ENCODE measurements around the gene STK38.
"Not testable (repeated sequence)": the region's sequence is repeated elsewhere in the genome, so short reads cannot be mapped to it uniquely, and the experiment has no call there.

Gene STK38

GRCh38 chr6:36469946-36470345 is 77.3 kb downstream of the STK38 start:
- Histone ChIP-seq H3K4me3 (ENCODE audit: low read length) (no peak overlapping the region), H3K9me3 (replicated peaks; ENCODE audit: low read length) (no peaks in the 10 kb centered on the region), H3K9ac (ENCODE audit: low read depth, low read length) (no peak overlapping the region), H3K36me3 (ENCODE audit: insufficient read depth, low read length) (peaks cover 15% of the 10 kb centered on the region), H3K27me3 (ENCODE audit: control insufficient read depth, insufficient read depth, low read length) (no peaks in the 10 kb centered on the region), H3K4me2 (ENCODE audit: low read length) (no peak overlapping the region), H3K4me1 (ENCODE audit: control insufficient read depth, insufficient read depth, low read length) (no peaks in the 10 kb centered on the region)

DNA sequence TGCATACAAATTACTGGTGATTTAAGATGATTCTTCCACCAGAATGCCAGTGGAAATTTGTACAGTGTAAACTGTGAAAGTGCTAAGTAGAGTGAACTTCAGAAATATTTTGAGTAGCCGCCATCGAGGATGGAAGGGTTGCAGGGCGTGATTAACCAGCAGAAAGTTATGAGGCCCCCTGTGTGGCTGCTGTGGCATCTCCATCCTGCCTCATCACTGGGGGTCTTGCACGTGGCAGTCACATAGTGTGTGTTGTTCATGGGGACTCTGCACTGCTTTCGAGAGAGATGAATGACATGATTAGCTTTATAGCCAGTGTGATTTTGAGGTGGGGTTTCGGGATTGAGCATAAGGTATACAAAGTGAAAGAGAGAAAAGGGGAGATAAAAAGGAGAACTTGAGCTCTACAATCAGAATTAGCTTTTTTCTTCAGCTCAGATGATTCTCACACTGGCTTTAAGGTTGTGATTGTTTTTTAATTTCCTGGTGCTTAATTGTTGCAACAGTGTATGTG is 78.1 kb downstream of the STK38 start:
- H3K9me3 ChIP-seq (replicated peaks; ENCODE audit: low read length) = no peaks in the 10 kb centered on the region
- peaks cover under 1% of the 10 kb centered on the region for H3K4me1 ChIP-seq (ENCODE audit: control insufficient read depth, insufficient read depth, low read length)
- peaks cover 12% of the 10 kb centered on the region for H3K36me3 ChIP-seq (ENCODE audit: insufficient read depth, low read length)
- no peak overlapping the region for H3K4me3 ChIP-seq (ENCODE audit: low read length)
- no peak overlapping the region for H3K9ac ChIP-seq (ENCODE audit: low read depth, low read length)
- H3K4me2 ChIP-seq (ENCODE audit: low read length) = no peak overlapping the region
- no peaks in the 10 kb centered on the region for H3K27me3 ChIP-seq (ENCODE audit: control insufficient read depth, insufficient read depth, low read length)

DNA sequence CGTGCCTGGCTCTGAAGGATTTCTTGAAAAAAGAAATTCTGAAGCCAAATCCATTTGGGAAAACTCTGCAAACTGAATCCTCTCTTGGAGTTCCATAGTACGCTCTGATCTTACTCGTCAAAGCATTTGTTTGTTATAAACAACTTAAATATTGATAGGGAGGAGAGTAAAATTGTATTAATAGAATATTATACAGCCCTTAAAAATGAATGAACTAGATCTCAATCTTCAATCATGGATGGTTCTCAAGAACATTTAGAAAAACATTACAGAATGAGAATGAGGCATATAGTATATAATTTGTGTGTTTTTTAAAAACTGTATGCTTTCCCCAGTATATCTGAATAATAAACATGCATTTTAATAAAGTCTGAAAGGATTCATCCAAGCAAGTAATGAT is 79.7 kb downstream of the STK38 start:
- Histone ChIP-seq H3K9me3 (replicated peaks; ENCODE audit: low read length) (no peaks in the 10 kb centered on the region), H3K27me3 (ENCODE audit: control insufficient read depth, insufficient read depth, low read length) (no peaks in the 10 kb centered on the region), H3K4me1 (ENCODE audit: control insufficient read depth, insufficient read depth, low read length) (peaks cover 9% of the 10 kb centered on the region), H3K4me2 (ENCODE audit: low read length) (no peak overlapping the region), H3K4me3 (ENCODE audit: low read length) (no peak overlapping the region), H3K36me3 (ENCODE audit: insufficient read depth, low read length) (peaks cover 17% of the 10 kb centered on the region), H3K9ac (ENCODE audit: low read depth, low read length) (no peak overlapping the region)

GRCh38 chr6:36464233-36464632 is 83.0 kb downstream of the STK38 start:
- no peaks in the 10 kb centered on the region for H3K9me3 ChIP-seq (replicated peaks; ENCODE audit: low read length)
- no peak overlapping the region for H3K4me3 ChIP-seq (ENCODE audit: low read length)
- peaks cover 9% of the 10 kb centered on the region for H3K4me1 ChIP-seq (ENCODE audit: control insufficient read depth, insufficient read depth, low read length)
- H3K27me3 ChIP-seq (ENCODE audit: control insufficient read depth, insufficient read depth, low read length) = no peaks in the 10 kb centered on the region
- H3K36me3 ChIP-seq (ENCODE audit: insufficient read depth, low read length) = peaks cover 5% of the 10 kb centered on the region
- no peak overlapping the region for H3K4me2 ChIP-seq (ENCODE audit: low read length)
- H3K9ac ChIP-seq (ENCODE audit: low read depth, low read length) = no peak overlapping the region

DNA sequence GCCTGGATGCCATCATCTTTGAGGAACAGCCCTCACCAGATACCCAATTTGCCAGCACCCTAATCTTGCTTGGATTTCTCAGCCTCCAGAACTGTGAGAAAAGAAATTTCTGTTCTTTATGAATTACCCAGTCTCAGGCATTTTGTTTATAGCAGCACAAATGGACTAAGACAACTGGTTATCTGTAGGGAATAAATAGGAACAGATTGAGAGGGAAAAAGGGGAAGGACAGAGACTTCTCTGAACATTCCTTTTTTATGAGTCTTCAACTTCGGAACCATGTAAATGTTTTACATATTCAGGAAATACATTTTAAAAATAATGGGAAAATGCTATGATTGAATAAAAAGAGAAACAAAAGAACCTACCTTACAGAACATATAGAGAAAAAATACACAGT is 83.6 kb downstream of the STK38 start:
- H3K4me1 ChIP-seq (ENCODE audit: control insufficient read depth, insufficient read depth, low read length) = peaks cover 9% of the 10 kb centered on the region
- no peaks in the 10 kb centered on the region for H3K27me3 ChIP-seq (ENCODE audit: control insufficient read depth, insufficient read depth, low read length)
- H3K36me3 ChIP-seq (ENCODE audit: insufficient read depth, low read length) = peaks cover 5% of the 10 kb centered on the region
- H3K9ac ChIP-seq (ENCODE audit: low read depth, low read length) = no peak overlapping the region
- H3K9me3 ChIP-seq (replicated peaks; ENCODE audit: low read length) = no peaks in the 10 kb centered on the region
- H3K4me2 ChIP-seq (ENCODE audit: low read length) = no peak overlapping the region
- H3K4me3 ChIP-seq (ENCODE audit: low read length) = no peak overlapping the region

- H3K4me2 ChIP-seq (ENCODE audit: low read length) = no peak overlapping the region
- no peaks in the 10 kb centered on the region for H3K9me3 ChIP-seq (replicated peaks; ENCODE audit: low read length)
- peaks cover 9% of the 10 kb centered on the region for H3K4me1 ChIP-seq (ENCODE audit: control insufficient read depth, insufficient read depth, low read length)
- no peak overlapping the region for H3K4me3 ChIP-seq (ENCODE audit: low read length)
- H3K27me3 ChIP-seq (ENCODE audit: control insufficient read depth, insufficient read depth, low read length) = no peaks in the 10 kb centered on the region
- no peak overlapping the region for H3K9ac ChIP-seq (ENCODE audit: low read depth, low read length)
- peaks cover 5% of the 10 kb centered on the region for H3K36me3 ChIP-seq (ENCODE audit: insufficient read depth, low read length)
Observed at GRCh38 chr6:36461646-36462045, 85.6 kb downstream of the STK38 start.

DNA sequence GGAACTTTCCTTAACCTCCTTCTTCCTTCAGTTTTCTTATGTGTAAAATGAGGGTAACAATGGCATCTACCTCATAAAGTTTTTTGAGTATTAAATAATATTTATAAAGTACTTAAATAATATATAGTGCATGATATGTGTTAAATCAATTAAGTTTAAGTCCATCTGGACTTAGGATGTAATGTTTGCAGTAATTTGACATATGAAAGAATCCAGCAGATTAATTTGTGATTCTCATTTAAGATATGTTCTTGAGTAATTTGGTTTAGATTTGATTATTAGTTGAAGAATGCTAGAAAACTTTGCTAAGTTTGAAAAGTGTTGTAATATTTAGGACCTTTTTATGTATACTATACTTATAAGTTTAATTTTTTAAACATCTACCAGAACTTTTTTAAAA is 86.4 kb downstream of the STK38 start:
- Histone ChIP-seq H3K9ac (ENCODE audit: low read depth, low read length) (no peak overlapping the region), H3K27me3 (ENCODE audit: control insufficient read depth, insufficient read depth, low read length) (no peaks in the 10 kb centered on the region), H3K36me3 (ENCODE audit: insufficient read depth, low read length) (peaks cover 5% of the 10 kb centered on the region), H3K4me3 (ENCODE audit: low read length) (no peak overlapping the region), H3K9me3 (replicated peaks; ENCODE audit: low read length) (no peaks in the 10 kb centered on the region), H3K4me2 (ENCODE audit: low read length) (no peak overlapping the region), H3K4me1 (ENCODE audit: control insufficient read depth, insufficient read depth, low read length) (peaks cover 9% of the 10 kb centered on the region)

DNA sequence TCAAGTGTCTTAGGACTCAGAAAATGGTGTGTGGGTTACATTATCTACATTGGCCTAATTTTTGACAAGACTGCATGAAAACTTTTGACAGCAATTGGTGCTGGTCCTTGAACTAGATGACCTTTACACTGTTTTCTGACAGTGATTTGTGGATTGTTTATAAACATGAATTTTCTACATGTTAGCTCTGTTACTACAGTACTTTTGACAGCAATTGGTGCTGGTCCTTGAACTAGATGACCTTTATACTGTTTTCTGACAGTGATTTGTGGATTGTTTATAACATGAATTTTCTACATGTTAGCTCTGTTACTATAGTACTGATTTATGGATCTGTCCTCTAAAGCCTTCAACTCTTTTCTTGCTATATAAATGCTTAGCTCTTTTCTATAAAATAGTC is 87.8 kb downstream of the STK38 start:
- Histone ChIP-seq H3K36me3 (ENCODE audit: insufficient read depth, low read length) (peaks cover 5% of the 10 kb centered on the region), H3K4me1 (ENCODE audit: control insufficient read depth, insufficient read depth, low read length) (peaks cover 9% of the 10 kb centered on the region), H3K9ac (ENCODE audit: low read depth, low read length) (no peak overlapping the region), H3K4me2 (ENCODE audit: low read length) (no peak overlapping the region), H3K9me3 (replicated peaks; ENCODE audit: low read length) (no peaks in the 10 kb centered on the region), H3K4me3 (ENCODE audit: low read length) (no peak overlapping the region), H3K27me3 (ENCODE audit: control insufficient read depth, insufficient read depth, low read length) (no peaks in the 10 kb centered on the region)

GRCh38 chr6:36455486-36456027 is 91.7 kb downstream of the STK38 start:
- H3K4me1 ChIP-seq (ENCODE audit: control insufficient read depth, insufficient read depth, low read length) = no peaks in the 10 kb centered on the region
- H3K9ac ChIP-seq (ENCODE audit: low read depth, low read length) = no peak overlapping the region

DNA sequence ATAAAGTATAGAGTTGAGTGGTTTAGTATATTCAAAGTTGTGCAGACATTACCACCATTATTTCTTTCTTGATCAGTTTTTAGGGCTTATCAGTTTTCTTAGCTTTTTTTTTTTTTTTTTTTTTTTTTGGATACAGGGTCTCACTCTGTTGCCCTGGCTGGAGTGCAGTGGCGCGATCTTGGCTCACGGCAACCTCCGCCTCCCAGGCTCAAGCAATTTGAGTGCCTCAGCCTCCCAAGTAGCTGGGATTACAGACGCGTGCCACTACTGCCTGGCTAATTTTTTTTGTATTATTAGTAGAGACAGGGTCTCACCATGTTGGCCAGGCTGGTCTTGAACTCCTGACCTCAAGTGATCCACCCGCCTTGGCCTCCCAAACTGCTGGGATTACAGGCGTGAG is 94.4 kb downstream of the STK38 start:
- H3K4me1 ChIP-seq (ENCODE audit: control insufficient read depth, insufficient read depth, low read length); H3K36me3 ChIP-seq (ENCODE audit: insufficient read depth, low read length); H3K9ac ChIP-seq (ENCODE audit: low read depth, low read length); H3K4me3 ChIP-seq (ENCODE audit: low read length); H3K4me2 ChIP-seq (ENCODE audit: low read length); H3K27me3 ChIP-seq (ENCODE audit: control insufficient read depth, insufficient read depth, low read length); H3K9me3 ChIP-seq (replicated peaks; ENCODE audit: low read length): not testable (repeated sequence)

More at GRCh38 chr6:36455486-36456027, 91.7 kb downstream of the STK38 start:
- Histone ChIP-seq H3K4me3 (ENCODE audit: low read length) (no peak overlapping the region), H3K4me2 (ENCODE audit: low read length) (no peak overlapping the region), H3K27me3 (ENCODE audit: control insufficient read depth, insufficient read depth, low read length) (no peaks in the 10 kb centered on the region), H3K36me3 (ENCODE audit: insufficient read depth, low read length) (peaks cover 4% of the 10 kb centered on the region), H3K9me3 (replicated peaks; ENCODE audit: low read length) (no peaks in the 10 kb centered on the region)

DNA sequence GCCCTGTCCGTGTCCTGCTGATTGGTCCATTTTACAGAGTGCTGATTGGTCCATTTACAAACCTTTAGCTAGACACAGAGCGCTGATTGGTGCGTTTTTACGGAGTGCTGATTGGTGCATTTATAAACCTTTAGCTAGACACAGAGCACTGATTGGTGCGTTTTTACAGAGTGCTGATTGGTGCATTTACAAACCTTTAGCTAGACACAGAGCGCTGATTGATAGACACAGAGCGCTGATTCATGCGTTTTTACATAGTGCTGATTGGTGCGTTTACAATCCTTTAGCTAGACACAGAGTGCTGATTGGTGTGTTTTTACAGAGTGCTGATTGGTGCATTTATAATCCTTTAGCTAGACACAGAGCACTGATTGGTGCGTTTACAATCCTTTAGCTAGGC is 98.1 kb downstream of the STK38 start:
- not testable (repeated sequence) for H3K27me3 ChIP-seq (ENCODE audit: control insufficient read depth, insufficient read depth, low read length); H3K9ac ChIP-seq (ENCODE audit: low read depth, low read length); H3K36me3 ChIP-seq (ENCODE audit: insufficient read depth, low read length); H3K9me3 ChIP-seq (replicated peaks; ENCODE audit: low read length); H3K4me2 ChIP-seq (ENCODE audit: low read length); H3K4me3 ChIP-seq (ENCODE audit: low read length)
- peaks cover 14% of the 10 kb centered on the region for H3K4me1 ChIP-seq (ENCODE audit: control insufficient read depth, insufficient read depth, low read length)

DNA sequence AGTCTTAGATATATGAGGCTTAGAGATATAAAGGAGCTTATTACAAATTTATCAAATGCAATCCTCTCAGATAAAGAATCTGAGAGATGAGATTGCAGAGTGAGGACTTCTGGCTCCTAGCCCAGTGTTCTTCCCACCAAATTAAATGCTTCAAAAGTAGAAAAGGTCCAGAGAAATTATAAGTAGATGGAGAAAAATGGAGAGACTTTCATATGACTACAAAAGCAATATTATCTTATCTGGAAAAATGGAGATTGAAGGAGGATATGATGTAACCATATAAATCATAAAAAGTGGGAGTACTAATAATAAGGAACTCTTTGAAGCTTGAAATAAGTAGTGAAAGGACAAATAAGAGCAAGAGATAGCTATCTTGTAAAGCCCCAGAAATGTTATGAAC is 101.7 kb downstream of the STK38 start:
- no peak overlapping the region for H3K9ac ChIP-seq (ENCODE audit: low read depth, low read length)
- H3K36me3 ChIP-seq (ENCODE audit: insufficient read depth, low read length) = peaks cover 3% of the 10 kb centered on the region
- no peak overlapping the region for H3K4me3 ChIP-seq (ENCODE audit: low read length)
- no peaks in the 10 kb centered on the region for H3K9me3 ChIP-seq (replicated peaks; ENCODE audit: low read length)
- H3K4me1 ChIP-seq (ENCODE audit: control insufficient read depth, insufficient read depth, low read length) = peaks cover 36% of the 10 kb centered on the region
- no peaks in the 10 kb centered on the region for H3K27me3 ChIP-seq (ENCODE audit: control insufficient read depth, insufficient read depth, low read length)
- no peak overlapping the region for H3K4me2 ChIP-seq (ENCODE audit: low read length)
